ENCODE data around the gene SLC22A15.
"Not testable (repeated sequence)": the region's sequence is repeated elsewhere in the genome, so short reads cannot be mapped to it uniquely, and the experiment has no call there.

Gene SLC22A15

GRCh38 chr1:115978292-115978941 is 2.1 kb downstream of the SLC22A15 start:
- DNase-seq (ENCODE audit: insufficient read length, low spot score) = no peak
- no peak for FAIRE-seq
- TF ChIP-seq PAX5 (IDR thresholded peaks at IDR 0.05; ENCODE audit: insufficient read depth, low read length, severe bottlenecking) (no peak), SPI1 (IDR thresholded peaks at IDR 0.05; ENCODE audit: low read depth, low read length) (no peak), POLR2A (IDR thresholded peaks at IDR 0.05; ENCODE audit: low read depth, low read length) (no peak), TAF1 (IDR thresholded peaks at IDR 0.05; ENCODE audit: low read depth, low read length) (no peak), POU2F2 (IDR thresholded peaks at IDR 0.05; ENCODE audit: low read depth, low read length) (no peak), POLR2AphosphoS5 (IDR thresholded peaks at IDR 0.05; ENCODE audit: low read depth, low read length) (no peak)

GRCh38 chr1:115980156-115980555 is 3.8 kb downstream of the SLC22A15 start:
- FAIRE-seq = no peak
- TF ChIP-seq POLR2AphosphoS5 (IDR thresholded peaks at IDR 0.05; ENCODE audit: low read depth, low read length) (no peak), POU2F2 (IDR thresholded peaks at IDR 0.05; ENCODE audit: low read depth, low read length) (no peak), PAX5 (IDR thresholded peaks at IDR 0.05; ENCODE audit: insufficient read depth, low read length, severe bottlenecking) (no peak), TAF1 (IDR thresholded peaks at IDR 0.05; ENCODE audit: low read depth, low read length) (no peak), POLR2A (IDR thresholded peaks at IDR 0.05; ENCODE audit: low read depth, low read length) (no peak), SPI1 (IDR thresholded peaks at IDR 0.05; ENCODE audit: low read depth, low read length) (no peak)
- no peak for DNase-seq (ENCODE audit: insufficient read length, low spot score)

- TF ChIP-seq POLR2AphosphoS5 (IDR thresholded peaks at IDR 0.05; ENCODE audit: low read depth, low read length) (no peak), TAF1 (IDR thresholded peaks at IDR 0.05; ENCODE audit: low read depth, low read length) (no peak), POLR2A (IDR thresholded peaks at IDR 0.05; ENCODE audit: low read depth, low read length) (no peak), PAX5 (IDR thresholded peaks at IDR 0.05; ENCODE audit: insufficient read depth, low read length, severe bottlenecking) (no peak), POU2F2 (IDR thresholded peaks at IDR 0.05; ENCODE audit: low read depth, low read length) (no peak), SPI1 (IDR thresholded peaks at IDR 0.05; ENCODE audit: low read depth, low read length) (no peak)
- DNase-seq (ENCODE audit: insufficient read length, low spot score) (no peak), FAIRE-seq (peak; percentile 82)
These were observed 5.0 kb downstream of the SLC22A15 start for GRCh38 chr1:115980998-115981993.

- DNase-seq (ENCODE audit: insufficient read length, low spot score) (no peak), FAIRE-seq (peak; percentile 20)
- TF ChIP-seq SPI1 (IDR thresholded peaks at IDR 0.05; ENCODE audit: low read depth, low read length) (no peak), TAF1 (IDR thresholded peaks at IDR 0.05; ENCODE audit: low read depth, low read length) (no peak), POLR2A (IDR thresholded peaks at IDR 0.05; ENCODE audit: low read depth, low read length) (no peak), POU2F2 (IDR thresholded peaks at IDR 0.05; ENCODE audit: low read depth, low read length) (no peak), PAX5 (IDR thresholded peaks at IDR 0.05; ENCODE audit: insufficient read depth, low read length, severe bottlenecking) (no peak), POLR2AphosphoS5 (IDR thresholded peaks at IDR 0.05; ENCODE audit: low read depth, low read length) (no peak)
These were observed 6.1 kb downstream of the SLC22A15 start for GRCh38 chr1:115982400-115982799.

GRCh38 chr1:115983584-115983983 is 7.3 kb downstream of the SLC22A15 start:
- DNase-seq (ENCODE audit: insufficient read length, low spot score) (no peak), FAIRE-seq (no peak)
- TF ChIP-seq SPI1 (IDR thresholded peaks at IDR 0.05; ENCODE audit: low read depth, low read length) (no peak), POU2F2 (IDR thresholded peaks at IDR 0.05; ENCODE audit: low read depth, low read length) (no peak)

GRCh38 chr1:115987623-115988022 is 11.3 kb downstream of the SLC22A15 start:
- DNase-seq (ENCODE audit: insufficient read length, low spot score) = no peak

GRCh38 chr1:115988953-115989352 is 12.6 kb downstream of the SLC22A15 start:
- TF ChIP-seq TAF1 (IDR thresholded peaks at IDR 0.05; ENCODE audit: low read depth, low read length) (no peak), PAX5 (IDR thresholded peaks at IDR 0.05; ENCODE audit: insufficient read depth, low read length, severe bottlenecking) (no peak), POU2F2 (IDR thresholded peaks at IDR 0.05; ENCODE audit: low read depth, low read length) (no peak), SPI1 (IDR thresholded peaks at IDR 0.05; ENCODE audit: low read depth, low read length) (no peak), POLR2A (IDR thresholded peaks at IDR 0.05; ENCODE audit: low read depth, low read length) (no peak), POLR2AphosphoS5 (IDR thresholded peaks at IDR 0.05; ENCODE audit: low read depth, low read length) (no peak)
- DNase-seq (ENCODE audit: insufficient read length, low spot score) (no peak), FAIRE-seq (no peak)

More at GRCh38 chr1:115987623-115988022, 11.3 kb downstream of the SLC22A15 start:
- TF ChIP-seq PAX5 (IDR thresholded peaks at IDR 0.05; ENCODE audit: insufficient read depth, low read length, severe bottlenecking) (no peak), TAF1 (IDR thresholded peaks at IDR 0.05; ENCODE audit: low read depth, low read length) (no peak), POU2F2 (IDR thresholded peaks at IDR 0.05; ENCODE audit: low read depth, low read length) (no peak), POLR2A (IDR thresholded peaks at IDR 0.05; ENCODE audit: low read depth, low read length) (no peak), POLR2AphosphoS5 (IDR thresholded peaks at IDR 0.05; ENCODE audit: low read depth, low read length) (no peak), SPI1 (IDR thresholded peaks at IDR 0.05; ENCODE audit: low read depth, low read length) (no peak)
- FAIRE-seq = no peak

GRCh38 chr1:115989699-115990098 is 13.4 kb downstream of the SLC22A15 start:
- no peak for FAIRE-seq
- no peak for TF ChIP-seq PAX5 (IDR thresholded peaks at IDR 0.05; ENCODE audit: insufficient read depth, low read length, severe bottlenecking)
- no peak for TF ChIP-seq TAF1 (IDR thresholded peaks at IDR 0.05; ENCODE audit: low read depth, low read length)
- TF ChIP-seq POLR2AphosphoS5 (IDR thresholded peaks at IDR 0.05; ENCODE audit: low read depth, low read length) = no peak
- TF ChIP-seq SPI1 (IDR thresholded peaks at IDR 0.05; ENCODE audit: low read depth, low read length) = no peak
- TF ChIP-seq POU2F2 (IDR thresholded peaks at IDR 0.05; ENCODE audit: low read depth, low read length) = no peak
- TF ChIP-seq POLR2A (IDR thresholded peaks at IDR 0.05; ENCODE audit: low read depth, low read length) = no peak

GRCh38 chr1:115991909-115992308 is 15.6 kb downstream of the SLC22A15 start:
- no peak for TF ChIP-seq POLR2AphosphoS5 (IDR thresholded peaks at IDR 0.05; ENCODE audit: low read depth, low read length)
- no peak for TF ChIP-seq SPI1 (IDR thresholded peaks at IDR 0.05; ENCODE audit: low read depth, low read length)
- no peak for TF ChIP-seq TAF1 (IDR thresholded peaks at IDR 0.05; ENCODE audit: low read depth, low read length)
- TF ChIP-seq PAX5 (IDR thresholded peaks at IDR 0.05; ENCODE audit: insufficient read depth, low read length, severe bottlenecking) = no peak
- FAIRE-seq (no peak), DNase-seq (ENCODE audit: insufficient read length, low spot score) (no peak)

More at GRCh38 chr1:115989699-115990098, 13.4 kb downstream of the SLC22A15 start:
- DNase-seq (ENCODE audit: insufficient read length, low spot score) = no peak

- not testable (repeated sequence) for DNase-seq (ENCODE audit: insufficient read length, low spot score); FAIRE-seq
These were observed 21.6 kb downstream of the SLC22A15 start for GRCh38 chr1:115997921-115998320.
